ENCODE measurements around the gene SLC39A3.

Gene SLC39A3

DNA sequence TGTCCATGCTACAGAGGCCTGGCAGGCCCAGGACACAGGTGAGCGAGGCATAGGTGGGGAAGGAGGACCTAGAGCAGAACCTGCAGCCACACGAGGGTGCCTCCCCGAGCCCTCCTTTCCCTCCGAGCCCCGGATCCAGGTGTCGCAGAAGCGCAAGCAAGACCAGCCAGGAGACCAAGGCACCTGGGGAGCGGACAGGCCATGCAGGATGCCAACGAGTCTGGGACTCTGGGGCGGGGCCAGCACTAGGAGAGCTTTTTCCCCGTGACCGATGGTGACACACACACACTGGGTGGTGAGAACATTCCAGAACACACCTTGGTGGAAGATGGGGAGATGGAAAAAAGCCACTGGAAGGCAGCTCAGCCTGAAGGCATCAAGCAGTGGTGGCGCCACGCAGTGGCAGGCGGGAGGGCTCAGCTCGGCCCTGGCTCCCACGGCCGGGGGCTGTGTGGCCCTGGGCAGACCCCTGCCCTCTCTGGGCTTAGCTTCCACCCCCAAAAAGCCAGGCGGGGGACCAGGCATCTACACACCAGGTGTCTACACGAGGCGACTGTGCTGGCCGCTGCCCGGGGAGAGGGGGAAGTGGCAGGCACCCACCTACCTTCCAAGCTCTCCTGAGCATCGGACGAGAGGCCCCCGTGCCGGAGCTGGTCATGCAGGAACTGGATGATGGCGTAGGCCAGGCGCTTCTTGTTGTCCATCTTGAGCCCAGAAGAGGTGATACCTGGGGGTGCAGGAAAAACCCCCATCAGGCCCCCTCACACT is 28.7 kb upstream of the SLC39A3 start:
- DNase-seq (ENCODE audit: low read depth in 2 of 2) = no peak

DNA sequence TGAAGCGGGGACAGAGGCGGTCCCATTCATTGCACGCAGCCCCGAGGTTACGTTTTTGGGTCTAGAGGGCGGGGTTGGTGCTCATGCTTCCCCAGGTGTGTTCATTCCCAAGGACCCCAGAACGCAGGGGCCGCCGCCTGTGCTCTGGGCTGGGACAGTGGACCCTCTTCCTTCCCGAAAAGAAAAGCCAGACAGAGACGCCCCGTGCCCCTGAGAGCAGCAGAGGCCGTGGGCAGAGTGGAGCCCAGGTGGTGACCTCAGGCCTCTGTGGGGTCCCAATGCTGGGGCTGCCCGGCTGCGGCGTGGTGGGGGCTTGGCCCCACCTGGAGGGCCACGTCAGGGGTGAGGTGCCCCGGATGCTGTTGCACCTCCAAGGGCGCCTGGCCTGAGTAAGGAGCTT is 27.9 kb upstream of the SLC39A3 start:
- no peak for DNase-seq (ENCODE audit: low read depth in 2 of 2)

DNA sequence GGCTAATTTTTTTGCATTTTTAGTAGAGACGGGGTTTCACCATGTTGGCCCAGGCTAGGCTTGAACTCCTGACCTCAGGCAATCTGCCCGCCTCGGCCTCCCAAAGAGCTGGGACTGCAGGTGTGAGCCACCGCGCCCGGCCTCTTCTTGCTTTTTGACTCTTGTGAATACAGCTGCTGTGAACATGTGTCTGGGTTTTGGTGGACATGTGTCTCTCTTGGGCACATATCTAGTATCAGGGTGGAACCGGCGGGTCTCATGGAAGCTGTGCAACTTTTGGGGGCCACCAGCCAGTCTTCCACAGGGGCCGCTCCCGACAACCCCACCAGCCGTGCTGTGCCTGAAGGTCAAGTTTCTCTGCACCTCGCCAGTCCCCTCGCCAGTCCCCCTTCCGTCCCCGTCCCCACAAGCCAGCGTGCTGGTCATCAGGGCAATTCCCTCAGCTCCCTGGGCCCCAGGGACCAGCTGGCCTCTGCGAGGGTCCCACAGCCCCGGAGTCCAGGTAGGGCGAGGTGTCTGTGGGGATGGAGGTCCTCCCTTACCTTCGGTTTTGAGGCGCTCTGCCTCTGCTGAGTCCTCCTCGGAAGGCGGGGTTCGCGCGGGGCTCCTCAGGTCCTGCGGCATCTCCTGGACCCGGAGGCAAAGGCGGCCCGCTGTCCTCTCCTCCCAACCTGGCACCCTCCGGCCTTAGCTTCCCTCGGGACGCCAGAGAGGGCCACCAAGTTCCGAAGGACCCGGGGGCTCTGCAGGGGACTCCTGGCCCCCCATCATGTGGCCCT is 27.0 kb upstream of the SLC39A3 start:
- no peak for DNase-seq (ENCODE audit: low read depth in 2 of 2)

DNA sequence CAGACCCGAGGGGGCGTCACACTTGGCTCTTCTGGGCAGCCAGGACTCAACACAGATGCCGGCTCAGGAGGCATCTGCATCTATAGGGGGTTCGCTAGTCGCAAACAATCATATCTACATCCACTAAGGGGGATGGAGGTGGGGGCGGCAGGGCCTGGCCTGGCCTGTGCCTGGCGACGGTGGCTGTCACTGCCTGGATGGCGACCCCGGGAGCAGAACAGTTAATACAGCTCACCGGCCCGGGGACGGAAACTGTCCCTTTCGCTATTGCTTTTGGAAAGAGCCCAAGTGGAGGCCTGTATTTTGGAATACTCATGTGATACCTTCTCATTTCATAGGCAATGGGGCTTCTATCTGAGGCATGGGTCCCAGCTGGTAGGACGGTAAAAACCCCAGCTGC is 25.6 kb upstream of the SLC39A3 start:
- DNase-seq (ENCODE audit: low read depth in 2 of 2) = no peak

DNA sequence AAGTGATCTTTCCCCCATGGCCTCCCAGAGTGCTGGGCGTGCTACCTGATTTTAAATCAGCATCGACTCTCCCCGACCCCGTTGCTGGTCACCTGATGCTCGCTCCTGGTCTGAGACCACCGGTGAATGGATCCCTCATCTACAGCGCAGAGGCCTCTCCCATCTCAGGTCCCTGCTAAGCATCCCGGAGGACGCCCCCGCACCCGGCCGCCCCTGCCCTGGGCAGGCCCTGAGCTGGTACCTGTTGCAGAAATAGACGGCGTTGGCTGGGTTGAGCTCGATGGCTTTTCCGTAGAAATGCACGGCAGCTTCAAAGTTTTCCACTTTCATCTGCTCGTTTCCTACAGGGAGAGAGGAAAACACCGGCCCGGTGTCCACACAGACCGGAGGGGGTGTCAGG is 25.1 kb upstream of the SLC39A3 start:
- DNase-seq (ENCODE audit: low read depth in 2 of 2) = no peak

DNA sequence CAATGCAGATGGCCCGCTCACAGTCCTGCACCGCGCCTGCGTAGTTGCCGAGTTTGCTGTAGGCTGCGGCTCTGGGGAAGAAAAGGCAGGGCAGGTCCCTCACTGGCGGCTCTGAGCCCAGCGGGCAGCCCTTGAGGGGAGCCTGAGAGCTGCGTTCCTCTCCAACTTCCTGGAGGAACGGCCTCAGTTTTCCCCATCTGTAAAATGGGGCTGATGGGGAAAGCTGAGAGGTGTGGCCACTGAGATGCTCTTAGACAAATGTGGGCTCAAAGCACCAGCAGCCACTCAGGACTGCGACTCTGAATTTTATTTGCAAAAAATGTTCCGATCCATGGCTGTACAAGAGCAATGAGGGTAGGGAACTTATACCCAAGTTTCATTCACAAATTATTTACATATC is 23.9 kb upstream of the SLC39A3 start:
- DNase-seq (ENCODE audit: low read depth in 2 of 2) = no peak

DNA sequence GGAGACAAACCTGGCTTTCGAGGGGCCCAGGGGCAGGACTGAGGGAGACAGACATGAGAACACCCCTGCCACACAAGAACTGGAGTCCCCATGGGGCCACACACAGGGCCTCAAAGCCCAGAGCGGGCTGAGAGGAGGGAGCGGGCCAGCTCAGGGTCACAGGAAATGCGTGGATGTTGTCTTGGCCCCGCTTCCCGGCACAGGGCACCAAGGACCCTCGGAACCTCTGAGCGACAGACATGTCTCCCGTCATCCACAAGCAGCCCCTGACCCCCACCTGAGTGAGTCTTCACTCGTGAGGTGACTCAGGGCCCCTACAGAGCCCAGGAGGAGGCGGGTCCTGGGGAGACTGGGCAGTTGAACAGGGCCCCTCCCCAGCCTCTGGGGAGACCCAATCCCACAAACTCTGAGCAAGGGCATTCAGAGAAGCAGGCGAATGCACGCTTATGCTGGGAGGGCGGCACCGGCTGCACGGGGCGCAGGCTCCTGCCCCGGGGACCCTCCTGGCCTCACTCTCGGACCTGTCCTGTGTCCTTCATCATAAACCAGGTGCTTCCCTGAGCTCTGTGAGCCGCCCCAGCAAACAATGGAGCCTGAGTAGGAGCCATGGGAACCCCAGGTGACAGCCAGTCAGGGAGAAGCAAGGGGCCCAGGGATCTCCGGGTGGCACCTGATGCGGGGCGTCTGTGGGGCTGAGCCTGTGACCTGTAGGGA is 23.1 kb upstream of the SLC39A3 start:
- no peak for DNase-seq (ENCODE audit: low read depth in 2 of 2)

DNA sequence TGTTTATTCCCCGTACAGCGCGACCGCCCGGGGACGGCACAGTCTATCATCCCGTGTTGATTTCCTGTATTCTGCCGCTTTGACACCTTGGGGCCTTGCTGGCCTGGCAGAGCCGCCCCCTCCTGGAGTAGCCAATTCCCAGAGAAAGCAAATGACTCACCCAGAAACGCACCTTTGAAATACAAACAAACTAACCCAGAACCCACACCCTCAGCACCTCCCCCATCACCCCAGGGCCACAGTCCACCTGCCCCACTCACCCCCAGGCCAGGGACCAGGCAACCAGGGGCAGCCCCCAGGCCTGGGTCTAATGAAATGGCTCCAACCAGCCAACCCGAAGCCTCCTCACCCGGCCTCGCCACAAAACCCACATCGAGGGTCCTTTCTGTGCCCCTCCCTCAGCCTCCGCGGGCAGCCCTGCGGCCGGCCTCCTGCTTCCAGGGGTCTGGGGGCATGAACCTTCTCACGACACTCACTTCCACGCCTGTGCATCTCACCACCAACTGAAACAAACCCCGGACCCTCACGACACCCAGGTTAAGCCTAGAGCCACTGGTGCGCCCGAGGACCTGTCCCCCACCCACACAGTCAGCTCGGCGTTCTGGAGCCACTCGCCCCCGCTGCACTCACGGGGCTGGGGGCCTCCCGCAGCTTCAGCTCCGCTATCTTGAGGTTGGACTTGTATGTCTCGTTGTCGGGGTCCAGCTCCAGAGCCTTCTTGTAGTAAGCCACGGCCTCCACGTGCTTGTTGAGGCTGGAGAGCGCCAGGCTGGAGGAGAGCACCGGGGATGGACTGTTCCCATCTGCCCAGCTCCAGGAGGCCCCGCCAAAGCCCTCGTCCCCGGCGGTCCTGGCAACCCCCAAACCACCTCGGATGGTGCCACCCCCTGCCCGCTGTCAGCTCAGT is 22.3 kb upstream of the SLC39A3 start:
- DNase-seq (ENCODE audit: low read depth in 2 of 2) = no peak

DNA sequence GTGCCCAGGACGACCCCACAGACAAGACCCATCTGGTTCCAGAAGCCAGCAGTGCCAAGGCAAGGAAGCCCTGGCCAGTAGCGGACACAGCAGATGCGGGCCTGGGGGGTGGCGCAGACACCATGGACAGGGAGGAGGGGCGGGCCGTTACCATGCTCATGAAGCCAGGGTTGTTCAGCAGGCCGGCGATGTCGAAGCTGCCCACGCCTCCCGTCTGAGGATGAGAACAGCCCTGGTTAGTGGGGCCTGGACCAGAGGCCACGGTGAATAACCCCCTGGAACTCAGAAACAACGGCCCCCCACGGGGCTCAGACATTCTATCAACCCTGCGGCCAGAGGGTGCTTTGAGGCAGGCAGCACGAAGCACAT is 21.5 kb upstream of the SLC39A3 start:
- DNase-seq (ENCODE audit: low read depth in 2 of 2) = no peak

DNA sequence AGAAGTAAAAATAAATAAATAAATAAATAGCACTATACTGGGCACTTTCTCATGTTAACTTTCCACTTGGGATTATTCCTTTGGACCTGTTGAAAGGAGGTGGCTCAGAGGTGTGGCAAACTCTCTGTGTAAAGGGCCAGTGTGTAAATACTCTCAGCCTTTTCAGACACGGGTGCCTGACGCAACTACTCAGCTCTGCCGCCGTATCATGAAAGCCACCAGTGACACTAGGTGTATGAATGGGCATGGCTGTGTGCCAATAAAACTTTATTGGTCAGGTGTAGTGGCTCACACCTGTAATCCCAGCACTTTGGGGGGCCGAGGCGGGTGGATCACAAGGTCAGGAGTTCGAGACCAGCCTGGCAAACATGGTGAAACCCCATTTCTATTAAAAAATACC is 20.1 kb upstream of the SLC39A3 start:
- DNase-seq (ENCODE audit: low read depth in 2 of 2) = no peak

DNA sequence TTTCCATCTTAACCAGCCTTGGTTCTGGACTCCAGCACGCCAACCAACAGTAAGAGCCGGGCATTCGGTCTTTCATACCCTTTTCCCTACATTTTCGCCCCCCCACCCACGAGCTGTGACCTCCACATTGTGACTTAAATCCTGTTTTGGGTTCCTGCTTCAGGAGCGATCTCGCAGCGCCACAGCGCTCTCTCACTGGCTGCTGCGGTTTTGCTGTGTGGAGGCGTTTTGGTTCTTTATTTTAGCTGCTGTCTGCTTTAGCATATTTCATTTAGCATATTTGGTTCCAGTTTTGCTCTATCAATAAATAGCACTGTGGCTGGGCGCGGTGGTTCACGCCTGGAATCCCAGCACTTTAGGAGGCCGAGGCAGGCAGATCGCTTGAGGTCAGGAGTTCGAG is 19.5 kb upstream of the SLC39A3 start:
- DNase-seq (ENCODE audit: low read depth in 2 of 2) = no peak

DNA sequence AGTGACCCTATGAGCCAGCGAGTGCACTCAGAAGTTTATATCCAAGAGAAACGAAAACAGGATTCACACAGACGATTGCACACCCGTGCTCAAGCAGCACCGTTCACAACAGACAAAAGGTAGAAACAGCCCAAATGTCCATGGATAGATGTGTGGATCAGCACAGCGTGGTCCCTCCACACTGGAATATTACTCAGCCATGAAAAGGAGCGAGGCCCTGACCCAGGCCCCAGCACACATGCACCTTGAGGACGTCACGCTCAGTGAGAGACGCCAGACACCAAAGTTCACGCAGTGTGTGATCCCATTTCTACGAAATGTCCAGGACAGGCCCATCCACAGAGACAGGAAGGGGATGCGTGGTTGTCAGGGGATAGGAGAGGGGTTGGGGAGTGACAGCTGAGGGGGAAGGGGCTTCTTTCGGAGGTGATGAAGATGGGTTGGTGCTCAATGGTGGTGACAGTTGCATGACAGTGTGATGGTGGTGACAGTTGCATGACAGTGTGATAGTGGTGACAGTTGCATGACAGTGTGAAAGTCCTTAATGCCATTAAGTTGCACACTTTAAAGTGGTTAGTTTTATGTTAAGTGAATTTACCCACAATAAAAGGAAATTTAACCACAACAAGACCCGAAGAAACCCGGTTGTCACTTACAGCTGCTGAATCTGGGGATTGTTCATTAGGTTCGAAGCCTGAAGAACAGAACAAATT is 18.9 kb upstream of the SLC39A3 start:
- DNase-seq (ENCODE audit: low read depth in 2 of 2) = no peak

DNA sequence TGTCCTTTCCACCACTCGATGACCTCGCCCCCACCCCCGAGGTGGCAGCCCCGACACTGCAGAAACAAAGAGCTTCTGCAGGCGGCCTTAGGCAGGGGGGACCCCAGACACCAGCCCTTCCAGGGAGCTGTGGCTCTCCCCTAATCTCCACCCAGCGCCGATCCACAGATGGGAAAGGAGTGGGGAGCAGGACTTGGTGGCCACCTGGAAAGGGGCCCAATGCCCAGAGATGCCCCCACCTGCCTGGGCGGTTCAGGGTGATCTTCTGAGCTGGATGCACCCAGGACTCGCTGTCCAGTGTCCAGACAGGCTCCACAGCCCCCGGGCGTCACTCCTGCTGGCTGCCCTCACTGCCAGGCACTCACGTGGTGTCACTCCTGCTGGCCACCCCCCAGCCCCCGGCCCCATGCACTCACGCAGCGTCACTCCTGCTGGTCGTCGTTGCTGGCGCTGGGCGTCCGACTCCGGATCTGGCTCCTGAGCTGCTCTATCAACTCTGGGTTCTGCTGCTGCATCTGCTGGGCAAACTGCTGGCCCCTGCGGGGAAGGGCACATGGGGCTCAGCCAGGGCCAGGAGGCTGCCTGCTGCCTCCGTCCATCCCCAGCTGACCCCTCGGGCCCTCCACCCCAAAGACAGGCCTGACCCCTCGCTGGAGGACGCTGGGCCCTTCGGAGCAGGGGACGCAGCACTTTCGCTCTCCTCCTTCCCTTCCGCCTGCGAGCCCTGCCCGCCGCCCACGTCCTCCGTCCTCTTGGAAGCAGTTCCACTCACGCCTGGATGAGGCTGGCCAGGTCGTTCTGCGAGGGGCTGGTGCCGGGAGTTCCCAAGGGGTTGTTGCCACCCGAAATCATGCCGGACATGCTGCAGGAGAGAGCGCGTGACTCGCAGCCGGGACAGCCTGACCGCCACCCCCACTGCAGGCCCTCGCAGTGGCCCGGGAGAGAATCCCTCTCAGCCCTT is 17.4 kb upstream of the SLC39A3 start:
- no peak for DNase-seq (ENCODE audit: low read depth in 2 of 2)

DNA sequence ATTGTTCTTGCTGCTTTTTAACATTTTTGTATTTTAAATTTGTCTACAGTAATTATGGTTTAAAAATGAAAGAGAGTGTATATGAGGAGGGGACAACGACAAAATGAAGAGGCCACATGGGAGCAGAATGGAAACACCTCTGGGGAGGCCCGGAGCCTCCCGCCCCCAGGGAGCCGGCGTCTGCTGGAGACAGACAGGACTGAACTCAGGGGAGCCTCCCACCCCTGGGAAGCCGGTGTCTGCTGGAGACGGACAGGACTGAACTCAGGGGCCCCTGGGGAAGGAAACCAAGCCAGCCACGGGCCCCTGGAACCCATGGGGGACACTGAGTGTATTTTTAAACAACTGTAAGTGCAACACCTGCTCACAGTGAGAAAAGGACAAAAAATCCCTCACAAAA is 16.7 kb upstream of the SLC39A3 start:
- no peak for DNase-seq (ENCODE audit: low read depth in 2 of 2)

DNA sequence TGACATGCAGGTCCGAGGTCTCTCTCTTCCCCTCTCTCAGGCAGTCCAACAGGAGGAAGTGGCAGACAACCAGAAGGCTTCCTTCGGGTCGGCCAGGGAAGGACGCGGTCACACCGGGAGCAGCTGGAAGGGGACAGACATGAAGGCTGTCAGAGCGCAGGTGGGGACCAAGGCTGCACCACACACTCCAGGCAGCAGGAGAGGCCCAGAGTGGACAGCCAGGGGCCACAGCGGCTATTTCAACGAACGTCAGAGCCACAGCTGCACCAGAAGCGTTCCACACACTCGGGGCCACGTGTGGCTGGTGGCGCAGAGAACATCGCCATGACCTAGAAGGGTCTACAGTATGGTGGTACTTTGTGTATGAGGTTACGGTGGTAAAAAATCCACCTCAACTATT is 16.0 kb upstream of the SLC39A3 start:
- no peak for DNase-seq (ENCODE audit: low read depth in 2 of 2)

DNA sequence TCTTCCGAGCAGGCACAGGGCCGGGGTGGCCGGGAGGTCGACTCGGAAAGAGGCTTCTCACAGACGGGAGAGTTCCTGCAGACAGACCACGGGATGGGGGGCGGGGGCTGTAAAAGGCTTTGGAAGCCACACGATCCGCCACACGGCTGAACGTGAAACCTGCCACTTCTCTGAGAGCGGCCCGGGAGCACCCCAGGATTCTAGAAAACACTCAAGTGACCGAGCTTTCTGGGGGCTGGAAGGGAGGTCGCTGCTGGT is 15.6 kb upstream of the SLC39A3 start:
- DNase-seq (ENCODE audit: low read depth in 2 of 2) = no peak

DNA sequence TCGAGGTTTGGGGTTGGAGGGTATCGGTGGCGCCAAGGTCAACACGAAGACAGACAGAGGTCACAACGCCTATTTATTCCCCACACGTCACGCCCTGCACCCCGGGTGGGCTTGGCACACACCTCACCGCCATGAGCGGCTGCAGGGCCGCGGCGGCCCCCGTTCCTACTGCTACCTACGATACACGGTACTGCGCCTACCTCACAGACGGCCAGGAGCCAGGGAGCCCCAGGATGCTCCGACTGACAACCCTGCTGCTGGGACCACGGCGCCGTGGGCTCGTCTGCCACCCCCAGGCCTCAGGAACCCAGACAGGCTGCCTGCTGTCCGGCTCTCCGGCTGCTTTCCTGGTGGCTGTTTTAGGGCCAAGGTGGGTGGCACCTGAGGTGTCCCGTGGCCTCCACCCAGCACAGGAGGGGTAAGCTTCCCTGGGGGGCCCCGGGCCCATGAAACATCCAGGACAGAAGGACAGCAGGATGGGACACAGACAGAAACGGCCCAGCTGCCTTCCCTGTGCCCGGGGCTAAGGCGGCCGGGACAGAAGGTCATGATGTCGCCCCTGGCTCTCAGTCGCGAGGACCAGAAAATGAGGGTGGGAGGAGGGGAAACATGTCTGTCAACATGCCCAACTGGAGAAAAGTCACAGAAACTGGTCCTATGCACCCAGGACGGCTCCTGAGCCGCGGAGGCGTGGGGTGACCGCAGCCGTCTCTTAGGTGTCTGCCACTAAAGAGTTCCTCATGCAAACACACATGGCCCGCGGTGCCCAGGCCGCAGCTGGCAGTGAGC is 15.0 kb upstream of the SLC39A3 start:
- DNase-seq (ENCODE audit: low read depth in 2 of 2) = no peak

DNA sequence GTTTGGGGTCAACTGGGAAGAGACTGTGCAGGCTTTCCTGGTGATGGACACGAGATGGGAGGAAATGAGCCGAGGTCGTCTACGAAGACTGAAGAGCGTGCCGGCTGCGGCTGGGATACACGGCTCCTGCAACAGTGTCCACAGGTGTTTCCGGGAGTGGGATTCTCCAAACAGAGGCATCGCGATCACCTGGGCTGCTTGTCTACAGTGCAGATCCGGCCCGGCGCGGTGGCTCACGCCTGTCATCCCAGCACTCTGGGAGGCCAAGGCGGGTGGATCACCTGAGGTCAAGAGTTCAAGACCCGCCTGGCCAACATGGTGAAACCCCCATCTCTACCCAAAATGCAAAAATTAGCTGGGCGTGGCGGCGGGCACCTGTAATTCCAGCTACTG is 11.6 kb upstream of the SLC39A3 start:
- no peak for DNase-seq (ENCODE audit: low read depth in 2 of 2)

DNA sequence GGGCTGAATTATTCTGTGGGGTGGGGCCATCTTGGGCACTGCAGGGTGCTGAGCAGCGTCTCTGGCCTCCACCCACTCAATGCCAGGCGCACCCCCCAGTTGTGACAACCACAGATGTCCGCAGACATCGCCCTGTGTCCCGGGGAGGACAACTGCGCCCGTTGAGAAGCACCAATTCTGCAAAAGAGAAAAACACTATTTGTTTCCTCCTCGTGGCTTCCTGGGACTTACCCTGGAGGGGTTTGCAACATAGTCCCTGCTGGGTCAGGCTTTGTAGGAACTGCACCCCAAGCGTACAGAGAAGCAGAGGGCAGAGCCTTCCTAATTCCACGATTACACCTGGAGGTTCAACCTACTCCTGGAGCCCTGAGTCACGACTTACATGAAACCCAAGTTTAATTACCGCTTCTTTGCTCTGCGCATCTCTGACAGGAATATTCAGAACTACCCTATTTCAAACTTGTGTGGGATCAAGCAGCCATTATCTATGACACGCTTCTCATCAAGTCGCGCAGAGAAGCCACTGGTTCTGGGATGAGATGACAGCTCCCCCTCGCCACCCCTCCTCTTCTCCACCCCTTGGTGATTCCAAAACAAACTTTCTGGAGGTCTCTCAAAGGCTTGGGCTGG is 11.1 kb upstream of the SLC39A3 start:
- DNase-seq (ENCODE audit: low read depth in 2 of 2) = no peak
